Type B pancreatic cell (in vitro differentiated cells): ENCODE results near the gene GRIFIN. TPM values are rescaled to one million over a fixed set of nuclear protein-coding genes. Genes with fewer than 3 reads are reported as not detected.
A peak's percentile ranks its signal among the peaks of the same experiment; 100 is the strongest.
"Not testable (repeated sequence)": the region's sequence is repeated elsewhere in the genome, so short reads cannot be mapped to it uniquely, and the experiment has no call there.

Experiments used
- DNase-seq: peaks from one replicate; pipeline ENCODE4 v3.0.0; 2021; ENCODE audit warnings: mixed read lengths; ENCODE audit not compliant: unreplicated experiment; ENCODE audit errors: extremely low spot score
- H3K27ac Mint-ChIP-seq: 2 replicates; pipeline ENCODE4 v1.8.0; 2021; ENCODE audit warnings: mild to moderate bottlenecking, mixed read lengths
- H3K27me3 Mint-ChIP-seq: 2 replicates; pipeline ENCODE4 v1.8.0; 2021; ENCODE audit warnings: mixed read lengths
- H3K36me3 Mint-ChIP-seq: 2 replicates; pipeline ENCODE4 v1.8.0; 2021; ENCODE audit warnings: mixed read lengths
- H3K4me1 Mint-ChIP-seq: one replicate; pipeline ENCODE4 v1.8.0; 2021; ENCODE audit warnings: mixed read lengths; ENCODE audit not compliant: unreplicated experiment
- H3K4me3 Mint-ChIP-seq: 2 replicates; pipeline ENCODE4 v1.8.0; 2021; ENCODE audit warnings: mild to moderate bottlenecking, mixed read lengths
- H3K9me3 Mint-ChIP-seq: 2 replicates; pipeline ENCODE4 v1.8.0; 2021; ENCODE audit warnings: mixed read lengths
- total RNA-seq: library from RNA; stranded (reverse); gene quantifications from 2 replicates; pipeline ENCODE4 v1.2.1, GENCODE V29; 2021; ENCODE audit warnings: low replicate concordance
- TF ChIP-seq, protein P1 (sequence below): fragments of 200-600 bp; sonication (generic); conservative IDR thresholded peaks from 2 replicates; pipeline ENCODE4 v1.5.0; 2021; ENCODE audit warnings: antibody characterized with exemption, mild to moderate bottlenecking

GRIFIN gene
- total RNA-seq, 1 donor from 2014 or later, result not detected

- Mint-ChIP-seq H3K27me3 (no peaks in the 10 kb centered on the region), H3K36me3 (peaks cover 3% of the 10 kb centered on the region), H3K27ac (no peak overlapping the region), H3K9me3 (peaks cover 4% of the 10 kb centered on the region), H3K4me3 (no peak overlapping the region), H3K4me1 (no peaks in the 10 kb centered on the region)
- no peak for DNase-seq
- TF ChIP-seq, protein P1, sequence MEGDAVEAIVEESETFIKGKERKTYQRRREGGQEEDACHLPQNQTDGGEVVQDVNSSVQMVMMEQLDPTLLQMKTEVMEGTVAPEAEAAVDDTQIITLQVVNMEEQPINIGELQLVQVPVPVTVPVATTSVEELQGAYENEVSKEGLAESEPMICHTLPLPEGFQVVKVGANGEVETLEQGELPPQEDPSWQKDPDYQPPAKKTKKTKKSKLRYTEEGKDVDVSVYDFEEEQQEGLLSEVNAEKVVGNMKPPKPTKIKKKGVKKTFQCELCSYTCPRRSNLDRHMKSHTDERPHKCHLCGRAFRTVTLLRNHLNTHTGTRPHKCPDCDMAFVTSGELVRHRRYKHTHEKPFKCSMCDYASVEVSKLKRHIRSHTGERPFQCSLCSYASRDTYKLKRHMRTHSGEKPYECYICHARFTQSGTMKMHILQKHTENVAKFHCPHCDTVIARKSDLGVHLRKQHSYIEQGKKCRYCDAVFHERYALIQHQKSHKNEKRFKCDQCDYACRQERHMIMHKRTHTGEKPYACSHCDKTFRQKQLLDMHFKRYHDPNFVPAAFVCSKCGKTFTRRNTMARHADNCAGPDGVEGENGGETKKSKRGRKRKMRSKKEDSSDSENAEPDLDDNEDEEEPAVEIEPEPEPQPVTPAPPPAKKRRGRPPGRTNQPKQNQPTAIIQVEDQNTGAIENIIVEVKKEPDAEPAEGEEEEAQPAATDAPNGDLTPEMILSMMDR, result no peak
Observed at GRCh38 chr7:2460188-2460587, 16.0 kb downstream of the GRIFIN start.

DNA sequence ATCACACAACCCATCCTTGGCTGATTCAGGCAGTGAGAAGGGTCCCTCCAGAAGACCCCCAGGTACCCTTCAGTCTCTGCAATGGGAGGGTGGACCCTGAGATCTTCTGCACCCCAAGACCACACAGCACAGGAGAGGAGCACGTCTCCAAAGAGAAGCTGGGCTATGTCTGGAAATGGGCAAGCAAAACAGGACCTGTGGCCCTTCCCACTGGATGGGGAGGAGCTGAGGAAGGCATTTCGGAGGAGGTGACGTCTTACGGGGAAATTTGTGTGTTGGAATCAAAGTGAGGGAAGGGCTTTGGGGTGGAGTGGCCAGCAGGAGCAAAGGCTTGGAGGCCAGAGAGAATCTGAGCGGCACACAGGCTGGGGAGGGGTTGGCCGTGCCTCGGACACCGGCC lies 16.5 kb downstream of the GRIFIN start:
- Mint-ChIP-seq H3K27me3 (no peaks in the 10 kb centered on the region), H3K27ac (no peak overlapping the region), H3K36me3 (peaks cover 3% of the 10 kb centered on the region), H3K9me3 (peaks cover 4% of the 10 kb centered on the region), H3K4me3 (no peak overlapping the region), H3K4me1 (no peaks in the 10 kb centered on the region)
- TF ChIP-seq, protein P1, result no peak
- no peak for DNase-seq

DNA sequence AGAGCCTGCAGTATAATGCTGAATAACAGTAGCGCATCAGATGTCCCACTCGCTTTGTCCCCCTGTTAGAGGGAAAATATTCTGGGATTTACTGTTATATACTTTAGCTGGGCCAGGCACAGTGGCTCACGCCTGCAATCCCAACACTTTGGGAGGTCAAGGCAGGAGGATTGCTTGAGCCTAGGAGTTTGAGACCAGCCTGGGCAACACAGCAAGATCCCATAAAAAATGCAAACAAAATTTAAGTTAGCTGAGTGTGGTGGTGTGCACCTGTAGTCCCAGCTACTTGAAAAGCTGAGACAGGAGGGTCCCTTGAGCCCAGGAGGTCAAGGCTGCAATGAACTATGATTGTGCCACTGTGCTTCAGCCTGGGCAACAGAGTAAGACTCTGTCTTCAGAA lies 22.3 kb downstream of the GRIFIN start:
- not testable (repeated sequence) for H3K27ac Mint-ChIP-seq, H3K4me3 Mint-ChIP-seq, H3K36me3 Mint-ChIP-seq, H3K27me3 Mint-ChIP-seq, H3K9me3 Mint-ChIP-seq, DNase-seq, H3K4me1 Mint-ChIP-seq

DNA sequence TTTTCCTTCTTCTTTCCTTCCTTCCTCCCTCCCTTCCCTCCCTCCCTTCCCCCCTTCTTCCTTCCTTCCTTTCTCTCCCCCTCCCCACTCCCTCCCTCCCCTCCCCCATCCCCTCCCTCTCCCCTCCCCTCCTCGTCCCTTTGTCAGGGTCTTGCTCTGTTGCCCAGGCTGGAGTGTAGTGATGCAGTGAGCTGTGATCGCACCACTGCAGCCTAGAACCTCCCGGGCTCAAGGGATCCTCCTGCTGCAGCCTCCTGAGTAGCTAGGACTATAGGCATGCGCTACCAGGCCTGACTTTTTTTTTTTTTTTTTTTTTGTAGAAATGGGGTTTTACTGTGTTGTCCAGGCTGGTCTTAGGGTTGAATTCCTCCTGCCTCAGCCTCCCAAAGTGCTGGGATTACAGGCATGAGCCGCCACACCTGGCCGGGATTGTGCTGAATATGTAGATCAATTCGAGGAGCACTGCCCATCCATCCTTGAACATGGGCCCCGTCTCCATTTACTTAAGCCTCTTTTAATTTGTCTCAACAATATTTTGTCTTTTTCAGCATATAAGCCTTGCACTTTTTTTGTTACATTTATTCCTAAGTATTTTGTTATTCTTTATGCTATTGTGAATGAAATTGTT lies 23.4 kb downstream of the GRIFIN start:
- Mint-ChIP-seq H3K4me3 (no peak overlapping the region), H3K4me1 (no peaks in the 10 kb centered on the region), H3K27ac (no peak overlapping the region), H3K9me3 (peaks cover 4% of the 10 kb centered on the region), H3K27me3 (no peaks in the 10 kb centered on the region), H3K36me3 (peaks cover 3% of the 10 kb centered on the region)
- TF ChIP-seq, protein P1, result no peak
- DNase-seq, result no peak

DNA sequence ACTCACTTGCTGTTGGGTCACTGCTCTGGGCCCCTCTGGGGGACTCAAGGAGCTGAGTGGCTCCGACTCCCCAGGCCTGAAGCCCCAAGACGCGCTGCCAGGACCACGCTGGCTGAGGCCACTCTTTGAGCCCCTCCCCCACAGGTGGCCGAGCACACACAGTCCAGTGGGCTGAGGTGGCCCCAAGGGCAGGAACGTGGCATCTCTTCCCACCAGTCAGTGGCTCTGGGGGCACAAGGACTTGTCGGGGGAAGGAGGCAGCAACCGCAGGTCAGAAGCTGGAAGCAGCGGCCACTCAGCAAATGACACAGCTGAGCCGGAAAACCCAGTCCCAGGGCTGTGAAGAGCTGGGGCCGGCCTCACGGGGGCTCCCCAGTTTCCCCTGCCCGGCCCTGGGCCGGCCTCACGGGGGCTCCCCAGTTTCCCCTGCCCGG lies 24.1 kb downstream of the GRIFIN start:
- no peak for DNase-seq
- Mint-ChIP-seq H3K27me3 (no peaks in the 10 kb centered on the region), H3K9me3 (peaks cover 4% of the 10 kb centered on the region), H3K36me3 (peaks cover 3% of the 10 kb centered on the region), H3K27ac (no peak overlapping the region), H3K4me3 (no peak overlapping the region), H3K4me1 (no peaks in the 10 kb centered on the region)
- TF ChIP-seq, protein P1, result no peak

DNA sequence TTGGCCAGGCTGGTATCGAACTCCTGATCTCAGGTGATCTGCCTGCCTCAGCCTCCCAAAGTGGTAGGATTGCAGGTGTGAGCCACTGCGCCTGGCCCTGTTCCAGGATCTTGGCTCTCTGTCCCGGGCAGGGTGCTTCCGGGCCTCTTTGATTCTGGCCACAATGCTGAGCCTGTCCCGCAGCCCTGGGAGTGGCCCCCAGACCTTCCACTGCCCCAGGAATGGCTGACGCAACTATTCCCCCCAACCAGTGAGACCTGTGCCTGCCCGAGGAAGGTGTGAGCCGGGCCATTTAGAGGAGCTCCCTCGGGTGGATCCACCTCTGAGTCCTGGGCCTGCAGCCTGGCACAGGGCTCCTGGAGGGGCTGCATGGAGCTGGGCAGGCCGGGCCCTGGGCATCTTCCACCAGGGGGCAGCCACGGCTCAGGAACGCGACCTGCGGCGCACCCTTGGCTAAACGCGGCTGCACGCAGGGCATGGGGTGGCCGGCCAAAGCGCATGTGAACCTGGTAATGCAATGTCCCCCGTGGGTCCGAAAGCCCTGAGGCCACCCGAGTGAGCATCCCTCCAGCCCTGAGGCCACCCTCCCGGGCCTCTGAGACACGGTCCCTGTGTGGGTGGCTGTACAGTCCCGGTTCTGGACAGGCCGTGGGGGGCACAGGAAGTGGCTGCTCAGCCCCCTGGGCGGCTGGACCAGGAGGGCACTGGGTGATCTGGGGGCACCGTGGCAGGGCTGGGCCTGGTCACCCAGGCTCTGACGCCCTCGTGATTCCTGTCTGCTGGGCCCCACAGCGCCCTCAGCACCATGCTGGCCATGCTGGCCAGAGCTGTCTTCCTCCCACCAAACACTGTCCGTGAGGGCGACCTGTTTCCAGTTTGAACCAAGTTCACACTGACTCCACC lies 24.8 kb downstream of the GRIFIN start:
- no peaks in the 10 kb centered on the region for H3K27me3 Mint-ChIP-seq
- peaks cover 4% of the 10 kb centered on the region for H3K9me3 Mint-ChIP-seq
- TF ChIP-seq, protein P1, result peak; percentile 96
- H3K36me3 Mint-ChIP-seq, result peaks cover 3% of the 10 kb centered on the region
- no peak overlapping the region for H3K27ac Mint-ChIP-seq
- DNase-seq, result peak; percentile 88
- H3K4me3 Mint-ChIP-seq, result no peak overlapping the region
- H3K4me1 Mint-ChIP-seq, result no peaks in the 10 kb centered on the region
